NCI-H524 treated with DMSO at 0.1 percent for 48 hours (cell line): ENCODE results near the gene CGB7.
"Not testable (repeated sequence)": the region's sequence is repeated elsewhere in the genome, so short reads cannot be mapped to it uniquely, and the experiment has no call there.

Experiments used
- DNase-seq: peaks from one replicate; lab custom pipeline; 2025; lab: John Stamatoyannopoulos, UW

CGB7 gene

GRCh38 chr19:49073514-49074378 lies 16.2 kb upstream of the CGB7 start:
- no peak for DNase-seq

GRCh38 chr19:49071860-49072547 lies 14.5 kb upstream of the CGB7 start:
- no peak for DNase-seq

- DNase-seq: no peak
Measured at GRCh38 chr19:49070416-49070815, 12.9 kb upstream of the CGB7 start.

- no peak for DNase-seq
Measured at GRCh38 chr19:49069026-49069425, 11.5 kb upstream of the CGB7 start.

- no peak for DNase-seq
Measured at GRCh38 chr19:49067554-49067953, 10.0 kb upstream of the CGB7 start.

GRCh38 chr19:49065905-49066512 lies 8.5 kb upstream of the CGB7 start:
- no peak for DNase-seq

GRCh38 chr19:49064768-49065611 lies 7.4 kb upstream of the CGB7 start, which contains the start of gene NTF4:
TSS of gene NTF4 (minus strand) at chr19:49064818. CDS start at chr19:49061997, 2,821 bp downstream.
- no peak for DNase-seq

GRCh38 chr19:49064029-49064629 lies 6.6 kb upstream of the CGB7 start:
- no peak for DNase-seq

- DNase-seq: no peak
Measured at GRCh38 chr19:49061445-49061844, 3.9 kb upstream of the CGB7 start.

- DNase-seq: no peak
Measured at GRCh38 chr19:49061000-49061399, 3.5 kb upstream of the CGB7 start.

GRCh38 chr19:49059053-49059452 lies 1.5 kb upstream of the CGB7 start:
- no peak for DNase-seq

GRCh38 chr19:49058562-49058961 lies 1.0 kb upstream of the CGB7 start:
- no peak for DNase-seq

- DNase-seq: not testable (repeated sequence)
Measured at GRCh38 chr19:49056902-49057596, 500 bp downstream of the CGB7 start.

GRCh38 chr19:49056101-49056901 lies 1.2 kb downstream of the CGB7 start:
- no peak for DNase-seq

- DNase-seq: not testable (repeated sequence)
Measured at GRCh38 chr19:49050376-49051033, 7.0 kb downstream of the CGB7 start.

GRCh38 chr19:49049834-49050233 lies 7.7 kb downstream of the CGB7 start:
- not testable (repeated sequence) for DNase-seq

- DNase-seq: not testable (repeated sequence)
Measured at GRCh38 chr19:49049011-49049410, 8.5 kb downstream of the CGB7 start, which contains the start of gene CGB8. TSS of gene CGB8 (minus strand) at chr19:49049111. CDS start at chr19:49048739, 372 bp downstream.

- DNase-seq: not testable (repeated sequence)
Measured at GRCh38 chr19:49043548-49043947, 14.0 kb downstream of the CGB7 start, which contains the start of gene CGB5. TSS of gene CGB5 (plus strand) at chr19:49043848. CDS start at chr19:49044210, 362 bp downstream.

GRCh38 chr19:49042666-49043065 lies 14.9 kb downstream of the CGB7 start:
- DNase-seq: not testable (repeated sequence)
